ENCODE measurements around the gene CD81. TPM values are rescaled to one million over a fixed set of nuclear protein-coding genes. Genes with fewer than 3 reads are reported as not detected.

CD81 gene
- total and polyA plus RNA-seq, 10 of the 15 experiments (the other 5 are each of a cell fraction or from before 2014, with no cell fraction given): 2.0 to 145 (median 57.2) TPM

DNA sequence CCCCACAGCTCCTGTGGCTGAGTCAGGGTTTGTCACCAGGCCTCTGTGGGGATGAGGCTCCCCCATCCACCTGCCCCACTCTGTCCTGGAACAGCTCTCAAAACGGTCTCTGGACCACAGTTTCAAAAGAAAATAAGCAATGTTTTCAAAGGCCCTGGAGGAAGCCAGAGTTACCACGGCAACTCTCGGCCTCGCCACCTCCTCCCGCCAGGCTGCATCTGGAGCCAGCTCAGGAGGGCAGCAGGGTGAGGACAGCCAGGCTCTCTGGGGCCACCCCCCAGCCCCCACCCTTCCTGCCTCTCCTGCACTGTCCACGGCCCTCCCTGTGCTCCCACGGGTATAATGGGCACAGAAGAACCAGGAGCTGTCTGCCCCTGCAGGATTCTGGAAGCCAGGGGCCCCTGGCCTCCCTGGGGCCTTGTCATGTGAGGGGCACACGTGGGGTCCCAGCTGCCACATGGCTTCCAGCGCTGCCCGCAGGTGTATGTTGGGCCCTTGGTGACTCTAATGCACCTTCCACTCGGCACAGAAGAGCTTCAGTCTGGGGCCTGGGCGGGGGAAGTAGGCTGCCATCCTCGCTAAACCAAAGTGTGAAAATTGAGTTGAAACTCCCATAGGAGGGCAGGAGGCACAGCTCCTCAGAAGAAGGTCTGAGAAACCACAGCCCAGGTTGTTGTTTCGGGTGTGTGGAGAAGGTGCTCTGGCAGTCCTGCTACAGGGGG is 10.3 kb downstream of the CD81 start (continued):
- TF ChIP-seq BHLHE40 (IDR thresholded peaks at IDR 0.05; ENCODE audit: borderline replicate concordance in 1 of 2, low read depth in 2 of 2, low read length in 1 of 2): peak in 1 of 2 experiments; percentile 30; a peak in 1 of 4 replicates
- TF ChIP-seq, protein P1, sequence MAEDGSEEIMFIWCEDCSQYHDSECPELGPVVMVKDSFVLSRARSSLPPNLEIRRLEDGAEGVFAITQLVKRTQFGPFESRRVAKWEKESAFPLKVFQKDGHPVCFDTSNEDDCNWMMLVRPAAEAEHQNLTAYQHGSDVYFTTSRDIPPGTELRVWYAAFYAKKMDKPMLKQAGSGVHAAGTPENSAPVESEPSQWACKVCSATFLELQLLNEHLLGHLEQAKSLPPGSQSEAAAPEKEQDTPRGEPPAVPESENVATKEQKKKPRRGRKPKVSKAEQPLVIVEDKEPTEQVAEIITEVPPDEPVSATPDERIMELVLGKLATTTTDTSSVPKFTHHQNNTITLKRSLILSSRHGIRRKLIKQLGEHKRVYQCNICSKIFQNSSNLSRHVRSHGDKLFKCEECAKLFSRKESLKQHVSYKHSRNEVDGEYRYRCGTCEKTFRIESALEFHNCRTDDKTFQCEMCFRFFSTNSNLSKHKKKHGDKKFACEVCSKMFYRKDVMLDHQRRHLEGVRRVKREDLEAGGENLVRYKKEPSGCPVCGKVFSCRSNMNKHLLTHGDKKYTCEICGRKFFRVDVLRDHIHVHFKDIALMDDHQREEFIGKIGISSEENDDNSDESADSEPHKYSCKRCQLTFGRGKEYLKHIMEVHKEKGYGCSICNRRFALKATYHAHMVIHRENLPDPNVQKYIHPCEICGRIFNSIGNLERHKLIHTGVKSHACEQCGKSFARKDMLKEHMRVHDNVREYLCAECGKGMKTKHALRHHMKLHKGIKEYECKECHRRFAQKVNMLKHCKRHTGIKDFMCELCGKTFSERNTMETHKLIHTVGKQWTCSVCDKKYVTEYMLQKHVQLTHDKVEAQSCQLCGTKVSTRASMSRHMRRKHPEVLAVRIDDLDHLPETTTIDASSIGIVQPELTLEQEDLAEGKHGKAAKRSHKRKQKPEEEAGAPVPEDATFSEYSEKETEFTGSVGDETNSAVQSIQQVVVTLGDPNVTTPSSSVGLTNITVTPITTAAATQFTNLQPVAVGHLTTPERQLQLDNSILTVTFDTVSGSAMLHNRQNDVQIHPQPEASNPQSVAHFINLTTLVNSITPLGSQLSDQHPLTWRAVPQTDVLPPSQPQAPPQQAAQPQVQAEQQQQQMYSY (CRISPR knock-in tag; IDR thresholded peaks at IDR 0.05): no peak
- TF ChIP-seq CBFB (IDR thresholded peaks at IDR 0.05; ENCODE audit: low read depth): no peak
- TF ChIP-seq, protein P2, sequence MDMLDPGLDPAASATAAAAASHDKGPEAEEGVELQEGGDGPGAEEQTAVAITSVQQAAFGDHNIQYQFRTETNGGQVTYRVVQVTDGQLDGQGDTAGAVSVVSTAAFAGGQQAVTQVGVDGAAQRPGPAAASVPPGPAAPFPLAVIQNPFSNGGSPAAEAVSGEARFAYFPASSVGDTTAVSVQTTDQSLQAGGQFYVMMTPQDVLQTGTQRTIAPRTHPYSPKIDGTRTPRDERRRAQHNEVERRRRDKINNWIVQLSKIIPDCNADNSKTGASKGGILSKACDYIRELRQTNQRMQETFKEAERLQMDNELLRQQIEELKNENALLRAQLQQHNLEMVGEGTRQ (IDR thresholded peaks at IDR 0.05; ENCODE audit: borderline replicate concordance, low read depth, low read length): no peak; the same call in 1 of the 2 replicates
- TF ChIP-seq TCF3 (IDR thresholded peaks at IDR 0.05; ENCODE audit: borderline replicate concordance, insufficient read depth, low read depth, low read length): no peak
- TF ChIP-seq, protein P3, sequence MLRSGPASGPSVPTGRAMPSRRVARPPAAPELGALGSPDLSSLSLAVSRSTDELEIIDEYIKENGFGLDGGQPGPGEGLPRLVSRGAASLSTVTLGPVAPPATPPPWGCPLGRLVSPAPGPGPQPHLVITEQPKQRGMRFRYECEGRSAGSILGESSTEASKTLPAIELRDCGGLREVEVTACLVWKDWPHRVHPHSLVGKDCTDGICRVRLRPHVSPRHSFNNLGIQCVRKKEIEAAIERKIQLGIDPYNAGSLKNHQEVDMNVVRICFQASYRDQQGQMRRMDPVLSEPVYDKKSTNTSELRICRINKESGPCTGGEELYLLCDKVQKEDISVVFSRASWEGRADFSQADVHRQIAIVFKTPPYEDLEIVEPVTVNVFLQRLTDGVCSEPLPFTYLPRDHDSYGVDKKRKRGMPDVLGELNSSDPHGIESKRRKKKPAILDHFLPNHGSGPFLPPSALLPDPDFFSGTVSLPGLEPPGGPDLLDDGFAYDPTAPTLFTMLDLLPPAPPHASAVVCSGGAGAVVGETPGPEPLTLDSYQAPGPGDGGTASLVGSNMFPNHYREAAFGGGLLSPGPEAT (IDR thresholded peaks at IDR 0.05; ENCODE audit: low read depth): 0 out of 2 replicates have a peak, but pooled peaks have one; percentile 45
- TF ChIP-seq, protein P4, sequence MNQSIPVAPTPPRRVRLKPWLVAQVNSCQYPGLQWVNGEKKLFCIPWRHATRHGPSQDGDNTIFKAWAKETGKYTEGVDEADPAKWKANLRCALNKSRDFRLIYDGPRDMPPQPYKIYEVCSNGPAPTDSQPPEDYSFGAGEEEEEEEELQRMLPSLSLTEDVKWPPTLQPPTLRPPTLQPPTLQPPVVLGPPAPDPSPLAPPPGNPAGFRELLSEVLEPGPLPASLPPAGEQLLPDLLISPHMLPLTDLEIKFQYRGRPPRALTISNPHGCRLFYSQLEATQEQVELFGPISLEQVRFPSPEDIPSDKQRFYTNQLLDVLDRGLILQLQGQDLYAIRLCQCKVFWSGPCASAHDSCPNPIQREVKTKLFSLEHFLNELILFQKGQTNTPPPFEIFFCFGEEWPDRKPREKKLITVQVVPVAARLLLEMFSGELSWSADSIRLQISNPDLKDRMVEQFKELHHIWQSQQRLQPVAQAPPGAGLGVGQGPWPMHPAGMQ (IDR thresholded peaks at IDR 0.05; ENCODE audit: borderline replicate concordance): no peak
- TF ChIP-seq SMAD5 (IDR thresholded peaks at IDR 0.05; ENCODE audit: low read depth): no peak
- no peak for TF ChIP-seq NFXL1 (IDR thresholded peaks at IDR 0.05; ENCODE audit: borderline replicate concordance)
- TF ChIP-seq, protein P5, sequence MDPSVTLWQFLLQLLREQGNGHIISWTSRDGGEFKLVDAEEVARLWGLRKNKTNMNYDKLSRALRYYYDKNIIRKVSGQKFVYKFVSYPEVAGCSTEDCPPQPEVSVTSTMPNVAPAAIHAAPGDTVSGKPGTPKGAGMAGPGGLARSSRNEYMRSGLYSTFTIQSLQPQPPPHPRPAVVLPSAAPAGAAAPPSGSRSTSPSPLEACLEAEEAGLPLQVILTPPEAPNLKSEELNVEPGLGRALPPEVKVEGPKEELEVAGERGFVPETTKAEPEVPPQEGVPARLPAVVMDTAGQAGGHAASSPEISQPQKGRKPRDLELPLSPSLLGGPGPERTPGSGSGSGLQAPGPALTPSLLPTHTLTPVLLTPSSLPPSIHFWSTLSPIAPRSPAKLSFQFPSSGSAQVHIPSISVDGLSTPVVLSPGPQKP (IDR thresholded peaks at IDR 0.05; ENCODE audit: low read depth, low read length): no peak
- TF ChIP-seq NBN (IDR thresholded peaks at IDR 0.05): no peak
- no peak for TF ChIP-seq ATF7 (IDR thresholded peaks at IDR 0.05; ENCODE audit: low read depth)
- TF ChIP-seq NR2C2 (IDR thresholded peaks at IDR 0.05; ENCODE audit: borderline replicate concordance, control insufficient read depth, insufficient read length, low read depth): no peak
- TF ChIP-seq CBX5 (IDR thresholded peaks at IDR 0.05; ENCODE audit: low read depth): no peak
- peak; percentile 48; the same call in 1 of the 2 replicates for TF ChIP-seq IKZF1 (conservative IDR thresholded peaks at IDR 0.05)
- TF ChIP-seq STAT3 (IDR thresholded peaks at IDR 0.05; ENCODE audit: low read depth, low read length): no peak
- peak; percentile 59 for TF ChIP-seq MEF2B (IDR thresholded peaks at IDR 0.05; ENCODE audit: partially characterized antibody, poor library complexity, severe bottlenecking)
- TF ChIP-seq PAX8 (IDR thresholded peaks at IDR 0.05): no peak

Data from GM12878 (cell line).